Kidney epithelial cell (primary cell): ENCODE data around the gene ATG9B. TPM values are rescaled to one million over a fixed set of nuclear protein-coding genes. Genes with fewer than 3 reads are reported as not detected.

Experiments used
- DNase-seq: peaks from one replicate; pipeline ENCODE4 v3.0.0-alpha.2; 2010; ENCODE audit warnings: low read depth
- H3K27me3 ChIP-seq: 2 replicates; pipeline ENCODE4 v1.6.0; 2011; ENCODE audit warnings: low read length; ENCODE audit not compliant: control insufficient read depth, insufficient read depth
- H3K36me3 ChIP-seq: 2 replicates; pipeline ENCODE4 v1.5.1; 2011; ENCODE audit warnings: low read length; ENCODE audit not compliant: control insufficient read depth, insufficient read depth
- H3K4me3 ChIP-seq: 2 replicates; pipeline ENCODE4 v1.5.1; 2011; ENCODE audit warnings: low read depth, mild to moderate bottlenecking, control low read depth, low read length
- CTCF ChIP-seq: IDR thresholded peaks from 2 replicates; pipeline ENCODE4 v1.5.1; 2011; ENCODE audit warnings: mild to moderate bottlenecking, moderate library complexity, low read length, control low read depth, inconsistent platforms; ENCODE audit not compliant: insufficient read depth, poor library complexity, severe bottlenecking
- total RNA-seq: library from RNA; depleted of rRNA; stranded (reverse); fragments of >200 nt; gene quantifications from 2 replicates; pipeline ENCODE4 v1.2.3, GENCODE V29; 2015

The ATG9B gene
- total RNA-seq, 1 donor from 2014 or later: 2.1 TPM

GRCh38 chr7:151035026-151035717, 10.9 kb upstream of the ATG9B start:
- no peaks in the 10 kb centered on the region for H3K36me3 ChIP-seq
- no peak overlapping the region for H3K4me3 ChIP-seq
- H3K27me3 ChIP-seq: no peaks in the 10 kb centered on the region
- DNase-seq: no peak
- TF ChIP-seq CTCF: no peak

- H3K36me3 ChIP-seq: no peaks in the 10 kb centered on the region
- no peak for TF ChIP-seq CTCF
- H3K4me3 ChIP-seq: no peak overlapping the region
- no peaks in the 10 kb centered on the region for H3K27me3 ChIP-seq
- no peak for DNase-seq
These were observed 10.2 kb upstream of the ATG9B start for GRCh38 chr7:151034312-151035025.

- no peaks in the 10 kb centered on the region for H3K36me3 ChIP-seq
- no peak for DNase-seq
- no peak for TF ChIP-seq CTCF
- no peak overlapping the region for H3K4me3 ChIP-seq
- H3K27me3 ChIP-seq: no peaks in the 10 kb centered on the region
These were observed 9.6 kb upstream of the ATG9B start for GRCh38 chr7:151033864-151034249.

- no peaks in the 10 kb centered on the region for H3K27me3 ChIP-seq
- no peak for TF ChIP-seq CTCF
- no peaks in the 10 kb centered on the region for H3K36me3 ChIP-seq
- no peak overlapping the region for H3K4me3 ChIP-seq
- no peak for DNase-seq
These were observed 8.9 kb upstream of the ATG9B start for GRCh38 chr7:151032936-151033863.

GRCh38 chr7:151031011-151031410, 6.7 kb upstream of the ATG9B start:
- no peaks in the 10 kb centered on the region for H3K36me3 ChIP-seq
- H3K27me3 ChIP-seq: no peaks in the 10 kb centered on the region
- TF ChIP-seq CTCF: no peak
- no peak overlapping the region for H3K4me3 ChIP-seq
- DNase-seq: no peak
